ENCODE data around the gene RIMOC1.

RIMOC1 gene

DNA sequence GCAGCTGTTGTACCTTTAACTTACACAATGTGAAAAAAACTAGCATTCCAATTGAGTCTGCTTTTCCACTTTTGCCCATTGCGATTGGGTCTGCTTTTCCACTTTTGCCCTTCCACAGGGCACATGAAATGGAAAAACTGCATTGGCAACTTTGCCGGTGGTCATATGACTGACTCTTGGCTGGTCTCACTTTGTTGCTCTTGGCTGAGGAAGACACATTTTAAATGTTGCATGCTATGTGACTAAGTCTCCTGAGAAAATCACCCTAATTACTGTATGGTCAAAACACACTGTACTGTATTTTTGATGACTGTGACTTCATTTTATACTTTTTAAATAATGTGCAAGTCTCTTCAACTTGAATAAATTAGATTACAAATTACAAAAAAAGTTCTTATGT is 32.3 kb upstream of the RIMOC1 start:
- no peak overlapping the region for H3K9ac ChIP-seq
- no peak overlapping the region for H3K4me3 ChIP-seq
- H3K27ac ChIP-seq, result no peak overlapping the region
- H3K36me3 ChIP-seq, result peaks cover 8% of the 10 kb centered on the region; the same call in 1 of the 2 replicates
- H3K4me2 ChIP-seq, result no peak overlapping the region
- no peaks in the 10 kb centered on the region for H3K27me3 ChIP-seq
- H4K20me1 ChIP-seq, result peaks cover 3% of the 10 kb centered on the region; the same call in 1 of the 2 replicates
- no peaks in the 10 kb centered on the region for H3K9me3 ChIP-seq
- peaks cover 23% of the 10 kb centered on the region for H3K4me1 ChIP-seq
- no peak for TF ChIP-seq Cebpa-rat (IDR thresholded peaks at IDR 0.05)

DNA sequence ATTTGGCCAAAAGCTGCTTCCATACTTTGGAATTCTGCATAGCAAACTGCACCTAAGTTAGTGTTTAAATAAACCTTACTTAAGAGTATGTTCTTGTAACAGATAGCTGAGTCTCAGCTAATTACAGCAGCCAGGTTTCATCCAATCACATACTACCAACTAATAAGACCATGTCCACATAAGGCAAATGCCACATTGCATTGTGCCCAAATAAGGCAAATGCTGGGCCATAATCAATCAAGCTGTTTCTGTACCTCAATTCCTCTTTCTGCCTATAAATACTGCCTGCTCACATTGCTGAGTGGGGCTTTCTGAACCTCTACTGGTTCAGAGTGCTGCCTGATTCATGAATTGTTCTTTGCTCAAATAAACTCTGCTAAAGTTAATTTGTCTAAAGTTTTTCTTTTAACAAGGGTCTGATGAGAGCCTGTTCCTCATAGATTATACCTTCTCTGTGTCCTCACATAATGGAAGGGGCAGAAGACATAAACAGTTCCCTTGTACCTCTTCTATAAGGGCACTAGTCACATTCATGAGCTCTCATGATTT is 29.6 kb upstream of the RIMOC1 start:
- H4K20me1 ChIP-seq, result no peaks in the 10 kb centered on the region
- TF ChIP-seq Cebpa-rat (IDR thresholded peaks at IDR 0.05), result no peak
- H3K27me3 ChIP-seq, result no peaks in the 10 kb centered on the region
- H3K36me3 ChIP-seq, result no peaks in the 10 kb centered on the region
- no peak overlapping the region for H3K4me3 ChIP-seq
- no peak overlapping the region for H3K9ac ChIP-seq
- H3K27ac ChIP-seq, result no peak overlapping the region
- H3K9me3 ChIP-seq, result no peaks in the 10 kb centered on the region
- H3K4me1 ChIP-seq, result peaks cover 10% of the 10 kb centered on the region
- H3K4me2 ChIP-seq, result no peak overlapping the region

DNA sequence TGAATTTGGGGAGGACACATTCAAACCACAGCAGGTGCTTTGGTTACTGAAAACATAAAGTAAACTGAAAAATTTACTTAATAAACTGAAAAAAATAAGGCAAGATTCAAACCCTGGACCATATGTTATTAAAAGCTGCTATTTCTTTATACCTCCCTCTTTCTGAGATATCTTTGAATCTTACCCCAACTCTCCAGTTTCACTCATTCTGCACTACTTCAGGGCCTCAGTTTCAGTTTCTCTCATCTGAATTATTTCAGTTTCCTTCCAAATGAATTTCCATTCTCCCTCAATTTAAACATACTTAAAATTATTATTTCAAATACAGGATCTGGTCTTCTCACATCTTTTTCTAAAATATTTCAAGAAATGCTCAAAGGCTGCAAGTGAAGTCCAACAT is 29.0 kb upstream of the RIMOC1 start:
- no peak overlapping the region for H3K9ac ChIP-seq
- H3K27me3 ChIP-seq, result no peaks in the 10 kb centered on the region
- no peaks in the 10 kb centered on the region for H3K36me3 ChIP-seq
- no peak overlapping the region for H3K4me3 ChIP-seq
- no peak overlapping the region for H3K27ac ChIP-seq
- no peaks in the 10 kb centered on the region for H3K9me3 ChIP-seq
- TF ChIP-seq Cebpa-rat (IDR thresholded peaks at IDR 0.05), result no peak
- H4K20me1 ChIP-seq, result no peaks in the 10 kb centered on the region
- H3K4me1 ChIP-seq, result peaks cover 10% of the 10 kb centered on the region
- H3K4me2 ChIP-seq, result no peak overlapping the region

DNA sequence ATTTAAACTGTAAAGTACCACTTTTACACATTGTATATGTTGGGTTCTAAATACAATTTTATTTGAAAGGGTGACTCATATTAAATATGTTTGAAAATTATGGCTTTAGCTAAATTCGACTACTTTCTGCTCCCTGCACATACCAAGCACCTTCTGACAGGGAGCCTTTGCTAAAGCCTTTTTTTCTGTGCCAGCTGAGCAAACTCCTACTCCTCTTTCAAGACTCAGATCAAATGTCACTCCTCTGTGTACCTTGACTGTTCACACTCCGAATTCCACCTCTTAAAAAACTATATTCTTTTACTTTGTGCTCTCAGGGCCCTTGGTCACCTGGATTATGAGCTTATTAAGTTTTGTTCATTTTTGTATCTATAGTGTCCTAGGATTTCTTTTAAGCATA is 27.5 kb upstream of the RIMOC1 start:
- H3K4me3 ChIP-seq, result no peak overlapping the region
- TF ChIP-seq Cebpa-rat (IDR thresholded peaks at IDR 0.05), result no peak
- no peaks in the 10 kb centered on the region for H3K36me3 ChIP-seq
- no peaks in the 10 kb centered on the region for H3K27me3 ChIP-seq
- H3K9me3 ChIP-seq, result no peaks in the 10 kb centered on the region
- no peak overlapping the region for H3K9ac ChIP-seq
- no peak overlapping the region for H3K4me2 ChIP-seq
- H3K27ac ChIP-seq, result no peak overlapping the region
- no peaks in the 10 kb centered on the region for H3K4me1 ChIP-seq
- no peaks in the 10 kb centered on the region for H4K20me1 ChIP-seq

DNA sequence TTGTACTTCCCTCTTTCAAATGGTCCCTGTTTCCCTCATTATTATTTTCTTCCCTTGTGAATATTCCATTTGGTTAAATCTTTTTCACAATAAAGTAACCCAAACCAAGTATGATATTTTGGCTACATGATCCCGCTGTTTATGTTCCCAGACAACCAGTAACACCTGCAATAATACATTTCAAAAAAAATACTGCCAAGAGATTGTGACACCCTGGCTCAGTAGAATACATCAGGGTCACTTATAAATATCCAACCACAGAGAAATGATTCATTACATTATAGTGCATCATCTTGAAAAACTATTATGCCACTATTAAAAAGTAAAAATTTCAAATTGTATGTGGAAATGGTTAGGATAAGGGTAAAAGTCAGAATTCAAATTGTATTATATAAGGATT is 26.7 kb upstream of the RIMOC1 start:
- Histone ChIP-seq H3K9ac (no peak overlapping the region), H4K20me1 (no peaks in the 10 kb centered on the region), H3K9me3 (no peaks in the 10 kb centered on the region), H3K4me1 (no peaks in the 10 kb centered on the region), H3K36me3 (no peaks in the 10 kb centered on the region), H3K27me3 (no peaks in the 10 kb centered on the region), H3K27ac (no peak overlapping the region), H3K4me2 (no peak overlapping the region), H3K4me3 (no peak overlapping the region)
- no peak for TF ChIP-seq Cebpa-rat (IDR thresholded peaks at IDR 0.05)

DNA sequence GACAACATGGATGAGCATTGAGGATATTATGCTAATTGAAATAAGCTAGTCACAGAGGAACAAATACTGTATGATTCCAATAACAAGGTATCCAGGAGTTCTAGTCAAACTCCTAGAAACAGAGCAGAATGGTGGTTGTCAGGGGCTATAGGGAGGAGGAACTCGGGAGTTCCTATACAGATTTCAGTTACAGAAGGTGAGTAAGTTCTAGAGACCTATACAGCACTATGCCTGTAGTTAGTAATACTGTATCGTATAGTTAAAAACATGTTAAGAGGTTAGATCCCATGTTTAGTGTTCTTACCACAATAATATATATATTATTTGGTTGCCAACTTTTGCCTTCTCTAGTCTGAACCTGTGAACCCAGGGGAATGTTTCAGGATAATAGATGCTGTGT is 26.0 kb upstream of the RIMOC1 start:
- H3K36me3 ChIP-seq, result no peaks in the 10 kb centered on the region
- TF ChIP-seq Cebpa-rat (IDR thresholded peaks at IDR 0.05), result no peak
- H3K9ac ChIP-seq, result no peak overlapping the region
- H4K20me1 ChIP-seq, result no peaks in the 10 kb centered on the region
- H3K9me3 ChIP-seq, result no peaks in the 10 kb centered on the region
- no peak overlapping the region for H3K27ac ChIP-seq
- no peaks in the 10 kb centered on the region for H3K4me1 ChIP-seq
- no peaks in the 10 kb centered on the region for H3K27me3 ChIP-seq
- H3K4me3 ChIP-seq, result no peak overlapping the region
- H3K4me2 ChIP-seq, result no peak overlapping the region

DNA sequence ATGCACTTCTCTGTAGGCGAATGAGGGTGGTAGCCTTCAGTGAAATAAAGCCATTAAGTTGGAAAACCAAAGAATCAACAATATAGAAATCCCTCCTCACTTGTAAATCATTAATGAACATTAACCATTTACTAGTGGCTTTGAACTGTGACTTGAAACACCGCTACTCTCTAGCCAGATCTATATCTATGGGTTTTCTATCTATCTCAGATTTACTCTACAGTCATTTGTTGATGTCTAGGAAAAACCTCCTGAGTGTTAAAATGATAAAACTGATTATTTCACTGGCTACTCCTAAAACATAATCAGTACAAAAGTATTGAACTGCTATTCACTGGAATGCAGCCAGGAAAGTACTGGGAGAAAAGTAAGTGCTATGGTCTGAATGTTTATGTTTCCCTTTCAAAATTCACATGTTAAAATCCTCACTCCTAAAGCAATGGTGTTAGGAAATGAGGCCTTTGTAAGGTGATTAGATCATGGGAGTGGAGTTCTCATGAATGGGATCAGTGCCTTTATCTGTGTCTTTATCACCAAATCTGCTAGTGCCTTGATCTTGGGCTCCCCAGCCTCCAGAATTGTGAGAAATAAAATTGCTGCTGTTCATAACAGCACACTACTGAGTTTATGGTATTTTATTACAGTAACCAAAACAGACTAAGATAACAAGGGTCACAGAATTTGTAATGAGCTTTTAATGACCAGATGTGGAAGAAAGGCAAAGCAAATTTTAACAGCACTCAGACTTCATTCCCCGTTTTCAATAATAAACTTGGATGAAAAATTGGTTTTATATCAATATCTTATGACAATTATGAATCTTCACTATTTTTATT is 25.3 kb upstream of the RIMOC1 start:
- H3K4me3 ChIP-seq, result no peak overlapping the region
- TF ChIP-seq Cebpa-rat (IDR thresholded peaks at IDR 0.05), result no peak
- H3K9ac ChIP-seq, result no peak overlapping the region
- H3K36me3 ChIP-seq, result no peaks in the 10 kb centered on the region
- no peaks in the 10 kb centered on the region for H3K9me3 ChIP-seq
- H4K20me1 ChIP-seq, result no peaks in the 10 kb centered on the region
- no peak overlapping the region for H3K27ac ChIP-seq
- no peaks in the 10 kb centered on the region for H3K4me1 ChIP-seq
- H3K27me3 ChIP-seq, result no peaks in the 10 kb centered on the region
- no peak overlapping the region for H3K4me2 ChIP-seq

DNA sequence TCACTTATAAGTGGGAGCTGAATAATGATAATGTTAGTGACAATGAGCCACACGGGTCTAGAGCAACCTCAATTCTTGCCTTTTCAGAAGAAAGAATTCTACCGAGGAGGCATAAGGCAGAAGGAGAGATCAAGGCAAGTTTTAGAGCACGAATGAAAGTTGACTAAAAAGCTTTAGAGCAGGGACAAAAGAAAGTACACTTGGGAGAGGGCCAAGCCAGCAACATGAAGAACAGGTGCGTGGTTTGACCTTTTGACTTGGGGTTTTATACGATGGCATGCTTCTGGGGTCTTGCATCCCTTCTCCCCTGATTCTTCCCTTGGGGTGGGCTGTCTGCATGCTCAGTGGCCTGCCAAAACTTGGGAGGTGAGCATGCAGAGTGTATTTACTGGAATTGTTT is 21.4 kb upstream of the RIMOC1 start:
- Histone ChIP-seq H3K4me2 (no peak overlapping the region), H4K20me1 (no peaks in the 10 kb centered on the region), H3K9ac (no peak overlapping the region), H3K4me1 (no peaks in the 10 kb centered on the region), H3K27me3 (no peaks in the 10 kb centered on the region), H3K27ac (no peak overlapping the region), H3K36me3 (no peaks in the 10 kb centered on the region), H3K9me3 (no peaks in the 10 kb centered on the region), H3K4me3 (no peak overlapping the region)
- TF ChIP-seq Cebpa-rat (IDR thresholded peaks at IDR 0.05), result no peak

DNA sequence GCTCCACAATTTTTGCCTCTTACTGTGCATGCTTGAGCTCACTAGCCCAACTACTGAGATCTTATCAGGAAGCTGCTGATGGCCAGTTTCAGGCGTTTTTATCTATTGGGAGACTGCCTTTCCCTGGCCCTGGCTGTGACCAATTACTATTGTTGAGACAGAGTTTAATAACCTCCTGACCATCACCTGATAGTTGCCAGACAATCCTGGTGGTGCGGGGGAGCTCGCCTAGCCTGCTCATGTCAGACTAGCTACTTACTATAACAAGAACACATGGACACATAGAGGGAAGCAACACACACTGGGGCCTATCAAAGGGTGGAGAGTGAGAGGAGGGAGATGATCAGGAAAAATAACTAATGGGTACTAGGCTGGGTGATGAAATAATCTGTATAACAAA is 20.9 kb upstream of the RIMOC1 start:
- Histone ChIP-seq H3K4me3 (no peak overlapping the region), H3K4me2 (no peak overlapping the region), H3K4me1 (no peaks in the 10 kb centered on the region), H3K27me3 (no peaks in the 10 kb centered on the region), H3K27ac (no peak overlapping the region), H3K9me3 (no peaks in the 10 kb centered on the region), H3K9ac (no peak overlapping the region), H4K20me1 (no peaks in the 10 kb centered on the region), H3K36me3 (no peaks in the 10 kb centered on the region)
- TF ChIP-seq Cebpa-rat (IDR thresholded peaks at IDR 0.05), result no peak

DNA sequence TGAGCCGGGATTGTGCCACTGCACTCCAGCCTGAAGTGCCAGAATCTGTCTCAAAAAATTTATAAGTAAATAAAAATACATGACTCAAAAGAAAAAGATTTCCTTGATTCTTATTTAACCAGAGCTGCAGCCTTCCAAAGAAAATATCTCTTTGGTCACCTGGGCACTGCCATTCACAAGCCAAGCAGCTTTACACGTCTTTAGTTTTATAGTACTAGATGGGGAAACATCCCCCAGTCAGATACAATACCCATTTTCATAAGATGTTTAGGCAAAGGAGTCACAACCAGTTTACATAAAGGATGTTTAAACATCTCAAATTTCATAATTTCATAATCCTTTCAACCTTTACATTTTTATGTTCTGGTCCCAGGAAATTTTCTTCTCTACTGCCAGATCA is 20.2 kb upstream of the RIMOC1 start:
- Histone ChIP-seq H3K4me2 (no peak overlapping the region), H3K9me3 (no peaks in the 10 kb centered on the region), H4K20me1 (no peaks in the 10 kb centered on the region), H3K27ac (no peak overlapping the region), H3K36me3 (no peaks in the 10 kb centered on the region), H3K4me3 (no peak overlapping the region), H3K4me1 (no peaks in the 10 kb centered on the region), H3K9ac (no peak overlapping the region), H3K27me3 (no peaks in the 10 kb centered on the region)
- TF ChIP-seq Cebpa-rat (IDR thresholded peaks at IDR 0.05), result no peak
